ENCODE data around the gene CARHSP1. TPM values are rescaled to one million over a fixed set of nuclear protein-coding genes. Genes with fewer than 3 reads are reported as not detected.

CARHSP1 gene
- total RNA-seq, 1 donor from 2014 or later: 151 TPM

DNA sequence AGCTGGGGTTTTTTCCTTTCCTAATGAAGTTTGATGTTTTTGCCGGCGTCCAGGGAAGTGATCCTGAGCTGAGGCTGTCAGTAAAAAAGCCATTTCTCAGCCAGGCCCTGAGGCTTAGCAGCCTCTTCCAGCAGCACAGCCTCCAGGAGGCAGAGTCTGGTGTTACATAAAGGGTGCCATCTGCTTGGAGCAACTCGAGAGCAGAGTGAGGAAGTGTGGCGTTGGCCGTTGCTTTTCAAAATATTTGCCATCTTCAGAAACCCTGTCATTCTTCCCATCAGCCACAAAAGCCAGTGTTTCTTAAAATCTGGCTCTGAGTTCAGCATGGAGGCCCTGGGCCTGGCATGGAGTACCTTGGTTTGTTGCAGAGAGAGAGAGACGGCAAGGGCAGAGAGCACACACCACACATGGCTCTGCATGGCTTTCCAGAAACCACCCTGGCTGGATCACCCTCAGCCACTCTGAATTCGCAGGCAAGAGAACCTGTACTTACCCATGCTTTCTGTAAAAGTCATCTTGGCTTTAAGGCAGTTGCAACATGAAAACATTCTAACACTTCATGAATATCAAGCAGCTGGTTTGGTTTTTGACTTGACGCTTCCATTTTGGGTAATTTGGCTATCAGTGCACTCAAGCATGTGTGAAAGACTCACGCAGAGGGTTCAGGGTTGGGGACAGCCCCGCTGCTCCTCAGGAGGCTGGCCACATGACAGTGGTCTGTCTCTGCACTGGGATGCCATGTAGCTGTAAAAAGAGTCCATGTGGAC lies 50.1 kb downstream of the CARHSP1 start:
- TF ChIP-seq CTCF (IDR thresholded peaks at IDR 0.05): no peak
- peaks cover 54 to 64% of the 10 kb centered on the region in 2 donors for H3K36me3 ChIP-seq

GRCh38 chr16:8816967-8817655 lies 51.7 kb downstream of the CARHSP1 start:
- intact Hi-C loops (cut with DNase I): no loop called here
- Histone ChIP-seq H3K4me3 (no peak overlapping the region), H3K4me1 (no peaks in the 10 kb centered on the region), H3K27ac (no peak overlapping the region), H3K27me3 (no peaks in the 10 kb centered on the region), H3K36me3 (peaks cover 69 to 80% of the 10 kb centered on the region in 2 donors), H3K9me3 (no peaks in the 10 kb centered on the region)
- TF ChIP-seq CTCF (IDR thresholded peaks at IDR 0.05): no peak
- DNase-seq (ENCODE audit: low spot score in 2 of 2): no peak

More for the DNA sequence above, 50.1 kb downstream of the CARHSP1 start:
- H3K9me3 ChIP-seq: no peaks in the 10 kb centered on the region
- H3K27me3 ChIP-seq: no peaks in the 10 kb centered on the region
- no peaks in the 10 kb centered on the region for H3K4me1 ChIP-seq
- H3K4me3 ChIP-seq: no peak overlapping the region
- H3K27ac ChIP-seq: no peak overlapping the region
- intact Hi-C loops (cut with DNase I): no loop called here
- DNase-seq (ENCODE audit: low spot score in 2 of 2): no peak

GRCh38 chr16:8814095-8814806 lies 54.6 kb downstream of the CARHSP1 start:
- Histone ChIP-seq H3K4me1 (no peaks in the 10 kb centered on the region), H3K27ac (no peak overlapping the region), H3K36me3 (peaks cover 81 to 87% of the 10 kb centered on the region in 2 donors), H3K27me3 (no peaks in the 10 kb centered on the region), H3K4me3 (no peak overlapping the region), H3K9me3 (no peaks in the 10 kb centered on the region)
- DNase-seq (ENCODE audit: low spot score in 2 of 2): no peak
- TF ChIP-seq CTCF (IDR thresholded peaks at IDR 0.05): no peak
- intact Hi-C loops (cut with DNase I): no loop called here

GRCh38 chr16:8812162-8812843 lies 56.5 kb downstream of the CARHSP1 start:
- Histone ChIP-seq H3K4me1 (no peaks in the 10 kb centered on the region), H3K36me3 (peaks cover 90 to 92% of the 10 kb centered on the region in 2 donors), H3K4me3 (no peak overlapping the region), H3K27me3 (no peaks in the 10 kb centered on the region), H3K9me3 (no peaks in the 10 kb centered on the region), H3K27ac (no peak overlapping the region)
- intact Hi-C loops (cut with DNase I): no loop called here
- DNase-seq (ENCODE audit: low spot score in 2 of 2): no peak
- TF ChIP-seq CTCF (IDR thresholded peaks at IDR 0.05): no peak

DNA sequence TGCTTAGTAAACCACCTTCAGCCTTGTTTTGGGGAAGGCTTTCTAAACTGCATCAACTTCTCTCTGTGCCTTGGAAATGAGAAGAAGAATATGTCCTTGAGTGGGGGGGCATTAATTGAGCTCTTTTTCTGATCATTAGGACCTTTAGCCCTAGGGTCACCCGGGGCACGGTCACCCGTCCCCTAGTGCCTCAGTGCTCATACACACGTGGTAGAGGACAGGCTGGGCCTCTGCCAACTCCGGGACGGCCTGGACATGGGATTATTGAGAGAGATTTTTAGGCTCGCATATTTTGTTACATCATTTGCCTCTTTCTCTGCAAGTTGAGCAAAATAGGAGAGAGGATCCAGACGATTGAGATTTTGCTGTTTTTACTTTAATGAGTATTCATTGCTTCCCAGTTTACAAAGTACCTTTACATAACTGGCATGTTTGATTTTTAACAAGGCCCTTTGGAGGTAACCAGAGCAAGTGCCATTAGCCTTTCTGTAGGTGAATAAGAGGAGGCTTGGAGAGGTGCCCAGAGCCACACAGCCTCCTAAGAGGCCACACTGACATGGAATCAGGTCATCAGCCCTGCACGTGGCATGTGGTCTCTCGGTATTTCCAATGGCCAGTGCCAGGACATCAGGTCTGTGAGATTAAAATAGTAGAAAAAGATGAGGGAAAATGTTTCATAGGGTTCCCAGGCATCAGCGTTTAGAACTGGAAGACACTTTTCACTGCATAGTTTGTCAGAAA lies 60.0 kb downstream of the CARHSP1 start:
- no peak overlapping the region for H3K27ac ChIP-seq
- DNase-seq (ENCODE audit: low spot score in 2 of 2): no peak
- no peaks in the 10 kb centered on the region for H3K4me1 ChIP-seq
- H3K9me3 ChIP-seq: no peaks in the 10 kb centered on the region
- H3K27me3 ChIP-seq: no peaks in the 10 kb centered on the region
- intact Hi-C loops (cut with DNase I): no loop called here
- H3K4me3 ChIP-seq: no peak overlapping the region
- peaks cover 91 to 96% of the 10 kb centered on the region in 2 donors for H3K36me3 ChIP-seq
- no peak for TF ChIP-seq CTCF (IDR thresholded peaks at IDR 0.05)

Data from ascending aorta (tissue), 2 donors.